GM20000 (cell line): ENCODE data around the gene HENMT1.

ENCODE experiments used
- DNase-seq: peaks from one replicate; pipeline ENCODE4 v3.0.0; 2012; ENCODE audit warnings: low spot score
- TF ChIP-seq, protein P1 (sequence below): IDR thresholded peaks from 2 replicates; pipeline ENCODE4 v1.5.1; 2012; ENCODE audit warnings: mild to moderate bottlenecking, control low read depth; ENCODE audit errors: extremely low read depth, missing control alignments

HENMT1 gene

DNA sequence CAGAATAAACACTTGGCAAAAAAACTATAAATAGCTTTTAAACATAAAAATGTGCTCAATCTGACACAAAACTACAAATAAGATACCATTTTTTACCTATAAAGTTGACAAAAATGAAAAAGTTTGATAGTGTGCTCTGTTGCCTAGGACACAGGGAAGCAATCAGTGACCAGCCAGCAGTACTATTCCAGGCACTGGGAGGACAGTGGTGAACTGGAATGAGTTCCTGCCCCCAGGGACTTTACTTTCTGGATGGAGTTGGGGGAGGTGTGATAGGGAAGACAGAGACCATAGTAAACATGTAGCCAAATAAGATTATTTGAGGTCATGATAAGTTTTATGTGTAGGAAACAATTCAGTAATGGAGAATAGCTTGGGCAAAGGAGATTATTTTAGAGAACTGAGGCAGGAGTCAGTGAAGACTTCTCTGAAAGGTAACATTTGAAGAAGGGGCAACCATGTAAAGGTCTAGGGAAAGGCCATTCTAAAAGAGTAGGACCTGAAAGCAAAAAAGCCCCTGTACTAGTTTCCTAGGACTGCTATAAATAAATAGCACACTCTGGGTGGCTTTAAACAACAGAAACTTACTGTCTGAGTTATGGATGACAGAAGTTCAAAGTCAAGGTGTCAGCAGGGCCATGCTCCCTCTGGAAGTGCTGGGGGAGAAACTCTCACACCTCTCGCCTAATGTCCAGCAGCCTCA, 59.0 kb downstream of the HENMT1 start:
- no peak for DNase-seq
- TF ChIP-seq, protein P1, sequence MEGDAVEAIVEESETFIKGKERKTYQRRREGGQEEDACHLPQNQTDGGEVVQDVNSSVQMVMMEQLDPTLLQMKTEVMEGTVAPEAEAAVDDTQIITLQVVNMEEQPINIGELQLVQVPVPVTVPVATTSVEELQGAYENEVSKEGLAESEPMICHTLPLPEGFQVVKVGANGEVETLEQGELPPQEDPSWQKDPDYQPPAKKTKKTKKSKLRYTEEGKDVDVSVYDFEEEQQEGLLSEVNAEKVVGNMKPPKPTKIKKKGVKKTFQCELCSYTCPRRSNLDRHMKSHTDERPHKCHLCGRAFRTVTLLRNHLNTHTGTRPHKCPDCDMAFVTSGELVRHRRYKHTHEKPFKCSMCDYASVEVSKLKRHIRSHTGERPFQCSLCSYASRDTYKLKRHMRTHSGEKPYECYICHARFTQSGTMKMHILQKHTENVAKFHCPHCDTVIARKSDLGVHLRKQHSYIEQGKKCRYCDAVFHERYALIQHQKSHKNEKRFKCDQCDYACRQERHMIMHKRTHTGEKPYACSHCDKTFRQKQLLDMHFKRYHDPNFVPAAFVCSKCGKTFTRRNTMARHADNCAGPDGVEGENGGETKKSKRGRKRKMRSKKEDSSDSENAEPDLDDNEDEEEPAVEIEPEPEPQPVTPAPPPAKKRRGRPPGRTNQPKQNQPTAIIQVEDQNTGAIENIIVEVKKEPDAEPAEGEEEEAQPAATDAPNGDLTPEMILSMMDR, result no peak

DNA sequence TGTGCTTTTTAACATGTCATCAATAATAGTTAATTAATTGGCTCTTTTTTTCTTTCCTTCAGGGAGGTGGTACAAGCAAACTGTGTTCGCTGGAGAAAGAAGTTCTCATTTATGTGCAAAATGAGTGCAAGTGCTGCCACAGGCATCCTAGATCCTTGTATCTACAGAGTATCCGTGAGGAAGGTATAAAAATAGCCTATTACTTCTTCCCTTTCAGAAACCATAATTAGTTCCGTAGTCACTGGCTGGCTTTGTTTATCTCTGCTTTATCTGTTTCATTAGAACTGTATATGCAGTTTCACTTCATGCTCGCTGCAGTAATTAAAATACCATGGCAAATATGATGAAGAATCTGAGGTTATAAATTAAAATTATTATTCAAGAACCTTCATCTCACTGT, 60.4 kb downstream of the HENMT1 start:
- TF ChIP-seq, protein P1, result no peak
- DNase-seq, result no peak

DNA sequence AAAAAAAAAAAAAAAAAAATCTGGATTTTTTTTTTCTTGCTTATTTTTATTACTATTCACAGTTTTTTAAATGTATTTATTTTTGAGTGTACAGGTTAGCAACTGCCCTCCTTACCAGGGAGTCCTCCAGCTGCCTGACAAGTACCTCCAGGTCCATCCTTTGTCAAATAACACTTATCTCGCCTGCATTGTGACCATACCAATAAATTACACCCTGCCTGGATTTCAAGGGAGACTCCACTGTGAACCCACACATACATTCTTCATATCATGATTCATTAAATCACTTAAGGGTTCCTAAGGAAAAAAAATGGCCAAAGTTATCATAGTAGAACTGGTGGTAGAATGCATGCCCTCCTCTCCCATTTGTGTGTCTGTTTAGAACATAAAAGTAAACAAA, 62.6 kb downstream of the HENMT1 start:
- no peak for DNase-seq
- TF ChIP-seq, protein P1, result no peak
